ENCODE results near the gene DTYMK.

Gene DTYMK

GRCh38 chr2:241724259-241724974 is 37.8 kb upstream of the DTYMK start:
- no peak overlapping the region for H3K4me3 ChIP-seq (ENCODE audit: control insufficient read depth, low read depth, low read length)
- DNase-seq (ENCODE audit: low read depth) = no peak
- TF ChIP-seq, protein P1, sequence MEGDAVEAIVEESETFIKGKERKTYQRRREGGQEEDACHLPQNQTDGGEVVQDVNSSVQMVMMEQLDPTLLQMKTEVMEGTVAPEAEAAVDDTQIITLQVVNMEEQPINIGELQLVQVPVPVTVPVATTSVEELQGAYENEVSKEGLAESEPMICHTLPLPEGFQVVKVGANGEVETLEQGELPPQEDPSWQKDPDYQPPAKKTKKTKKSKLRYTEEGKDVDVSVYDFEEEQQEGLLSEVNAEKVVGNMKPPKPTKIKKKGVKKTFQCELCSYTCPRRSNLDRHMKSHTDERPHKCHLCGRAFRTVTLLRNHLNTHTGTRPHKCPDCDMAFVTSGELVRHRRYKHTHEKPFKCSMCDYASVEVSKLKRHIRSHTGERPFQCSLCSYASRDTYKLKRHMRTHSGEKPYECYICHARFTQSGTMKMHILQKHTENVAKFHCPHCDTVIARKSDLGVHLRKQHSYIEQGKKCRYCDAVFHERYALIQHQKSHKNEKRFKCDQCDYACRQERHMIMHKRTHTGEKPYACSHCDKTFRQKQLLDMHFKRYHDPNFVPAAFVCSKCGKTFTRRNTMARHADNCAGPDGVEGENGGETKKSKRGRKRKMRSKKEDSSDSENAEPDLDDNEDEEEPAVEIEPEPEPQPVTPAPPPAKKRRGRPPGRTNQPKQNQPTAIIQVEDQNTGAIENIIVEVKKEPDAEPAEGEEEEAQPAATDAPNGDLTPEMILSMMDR (IDR thresholded peaks at IDR 0.05; ENCODE audit: control insufficient read depth, insufficient read depth, low read depth, low read length, missing control alignments) = peak; percentile 17

- no peak overlapping the region for H3K4me3 ChIP-seq (ENCODE audit: control insufficient read depth, low read depth, low read length)
- TF ChIP-seq, protein P1 (IDR thresholded peaks at IDR 0.05; ENCODE audit: control insufficient read depth, insufficient read depth, low read depth, low read length, missing control alignments) = no peak
- no peak for DNase-seq (ENCODE audit: low read depth)
Measured at GRCh38 chr2:241722896-241723454, 36.4 kb upstream of the DTYMK start.

- DNase-seq (ENCODE audit: low read depth) = no peak
- no peak overlapping the region for H3K4me3 ChIP-seq (ENCODE audit: control insufficient read depth, low read depth, low read length)
- TF ChIP-seq, protein P1 (IDR thresholded peaks at IDR 0.05; ENCODE audit: control insufficient read depth, insufficient read depth, low read depth, low read length, missing control alignments) = no peak
Measured at GRCh38 chr2:241721852-241722251, 35.2 kb upstream of the DTYMK start.

- no peak for DNase-seq (ENCODE audit: low read depth)
- TF ChIP-seq, protein P1 (IDR thresholded peaks at IDR 0.05; ENCODE audit: control insufficient read depth, insufficient read depth, low read depth, low read length, missing control alignments) = no peak
- no peak overlapping the region for H3K4me3 ChIP-seq (ENCODE audit: control insufficient read depth, low read depth, low read length)
Measured at GRCh38 chr2:241720560-241720959, 33.9 kb upstream of the DTYMK start.

GRCh38 chr2:241720099-241720498 is 33.5 kb upstream of the DTYMK start:
- no peak overlapping the region for H3K4me3 ChIP-seq (ENCODE audit: control insufficient read depth, low read depth, low read length)
- DNase-seq (ENCODE audit: low read depth) = no peak
- TF ChIP-seq, protein P1 (IDR thresholded peaks at IDR 0.05; ENCODE audit: control insufficient read depth, insufficient read depth, low read depth, low read length, missing control alignments) = no peak

DNA sequence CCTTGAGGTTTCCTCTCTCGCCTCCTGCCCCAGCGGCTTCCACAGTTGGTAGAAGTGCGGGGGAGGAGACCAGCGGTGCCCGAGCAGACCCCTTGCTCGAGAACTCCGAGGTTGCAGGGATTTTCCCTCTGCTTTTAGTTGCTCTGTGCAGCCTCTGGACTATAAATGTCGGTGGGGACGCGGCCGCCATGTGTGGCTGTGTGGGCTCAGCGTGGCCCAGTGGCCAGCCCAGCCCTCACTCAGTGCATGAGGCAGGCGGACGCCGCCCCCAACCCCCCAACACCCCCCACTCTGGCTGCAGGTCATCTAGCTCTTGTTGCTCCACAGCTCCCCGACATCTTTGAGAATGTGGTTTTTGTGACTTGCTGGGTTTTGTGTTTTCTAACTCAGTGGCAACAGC is 32.5 kb upstream of the DTYMK start:
- DNase-seq (ENCODE audit: low read depth) = no peak
- TF ChIP-seq, protein P1 (IDR thresholded peaks at IDR 0.05; ENCODE audit: control insufficient read depth, insufficient read depth, low read depth, low read length, missing control alignments) = no peak
- H3K4me3 ChIP-seq (ENCODE audit: control insufficient read depth, low read depth, low read length) = no peak overlapping the region
